Caco-2 (cell line): Measurements from ENCODE around the gene NUP62. TPM values are rescaled to one million over a fixed set of nuclear protein-coding genes. Genes with fewer than 3 reads are reported as not detected.

Source experiments
- BruUV-seq: library from RNA; stranded (reverse); fragments of 400-500 nt; replicated peaks from 2 replicates; lab custom pipeline; 2021; lab: Mats Ljungman, UMichigan
- CTCF ChIA-PET: fragments of 300-600 bp; sonication (Branson Sonifier 250); formaldehyde crosslinking; loops from one replicate; lab custom pipeline; 2022; ENCODE audit warnings: antibody characterized with exemption; lab: Charles Lee
- POLR2A ChIA-PET: fragments of 300-600 bp; sonication (Branson Sonifier 250); formaldehyde crosslinking; loops from one replicate; lab custom pipeline; 2022; ENCODE audit warnings: antibody characterized with exemption; lab: Charles Lee
- DNase-seq, 2 experiments: peaks; one replicate each; pipeline versions ENCODE4 v3.0.0 to v3.0.0-alpha.2; 2020 to 2022
- H3K27me3 ChIP-seq: replicated peaks from 2 replicates; pipeline ENCODE4 v1.6.0; 2011; ENCODE audit warnings: low read length; ENCODE audit not compliant: control insufficient read depth, insufficient read depth
- H3K36me3 ChIP-seq: 2 replicates; pipeline ENCODE4 v1.5.1; 2011; ENCODE audit warnings: low read length; ENCODE audit not compliant: control insufficient read depth, insufficient read depth
- H3K4me1 ChIP-seq: fragments of 250-450 bp; sonication (Bioruptor Pico); 2 replicates; pipeline ENCODE4 v1.5.1; 2020; ENCODE audit warnings: mild to moderate bottlenecking
- H3K4me3 ChIP-seq: 2 replicates; pipeline ENCODE4 v1.5.1; 2011; ENCODE audit warnings: low read depth, mild to moderate bottlenecking, control low read depth, low read length
- H3K9me3 ChIP-seq: fragments of 250-450 bp; sonication (Bioruptor Pico); 2 replicates; pipeline ENCODE4 v1.5.1; 2020; ENCODE audit warnings: mild to moderate bottlenecking, moderate library complexity
- H3K27ac Mint-ChIP-seq: one replicate; pipeline ENCODE4 v1.8.0; 2022; ENCODE audit warnings: mixed read lengths; ENCODE audit not compliant: unreplicated experiment
- H3K27me3 Mint-ChIP-seq: one replicate; pipeline ENCODE4 v1.8.0; 2022; ENCODE audit warnings: mixed read lengths; ENCODE audit not compliant: insufficient read depth, unreplicated experiment
- H3K36me3 Mint-ChIP-seq: one replicate; pipeline ENCODE4 v1.8.0; 2022; ENCODE audit warnings: mild to moderate bottlenecking, mixed read lengths; ENCODE audit not compliant: insufficient read depth, unreplicated experiment
- H3K4me1 Mint-ChIP-seq: one replicate; pipeline ENCODE4 v1.8.0; 2022; ENCODE audit warnings: low read depth, mixed read lengths; ENCODE audit not compliant: unreplicated experiment
- H3K4me3 Mint-ChIP-seq: one replicate; pipeline ENCODE4 v1.8.0; 2022; ENCODE audit warnings: mild to moderate bottlenecking, moderate library complexity, mixed read lengths; ENCODE audit not compliant: unreplicated experiment
- H3K9me3 Mint-ChIP-seq: one replicate; pipeline ENCODE4 v1.8.0; 2022; ENCODE audit warnings: mixed read lengths; ENCODE audit not compliant: unreplicated experiment
- CTCF ChIP-seq, 2 experiments: fragments of 200-600 bp in 1 of 2; IDR thresholded peaks; 1 replicate in 1 of 2; 2 replicates in 1 of 2; pipeline versions ENCODE4 v1.5.1 to v1.8.0; 2011 to 2022; ENCODE audit warnings: antibody characterized with exemption in 1 of 2, control low read depth in 1 of 2, inconsistent platforms in 1 of 2, low read depth in 1 of 2, low read length in 1 of 2, mild to moderate bottlenecking in 1 of 2, moderate library complexity in 1 of 2; ENCODE audit not compliant: insufficient read depth in 1 of 2, severe bottlenecking in 1 of 2, unreplicated experiment in 1 of 2
- intact Hi-C: fragments of 100-400 bp; cut with micrococcal nuclease; formaldehyde crosslinking; loops from one replicate; pipeline ENCODE4 v1.10.0; 2022; ENCODE audit not compliant: unreplicated experiment
- total RNA-seq: library from RNA; stranded (reverse); gene quantifications from 2 replicates; pipeline ENCODE4 v1.2.3, GENCODE V29; 2022

NUP62 gene
- total RNA-seq, 1 experiment from 2014 or later, result 116 TPM

GRCh38 chr19:49937750-49938381 lies 8.6 kb upstream of the NUP62 start:
- H3K4me3 ChIP-seq, result no peak overlapping the region
- ChIA-PET CTCF (interaction anchor here (1.0 kb wide), 1 partner anchor 25 kb away, joined by 4 read pairs; no protein-coding TSS in a partner anchor), POLR2A (no interaction called here)
- H3K36me3 ChIP-seq, result no peaks in the 10 kb centered on the region
- intact Hi-C loops, result loop anchor here (1.0 kb wide), 1 partner anchor 45 kb away; no protein-coding TSS in a partner anchor
- H3K9me3 ChIP-seq, result no peaks in the 10 kb centered on the region
- Mint-ChIP-seq H3K36me3 (peaks cover 14% of the 10 kb centered on the region), H3K4me3 (peak overlapping the region; percentile 34), H3K27me3 (no peaks in the 10 kb centered on the region), H3K9me3 (no peaks in the 10 kb centered on the region), H3K27ac (no peak overlapping the region), H3K4me1 (peaks cover 9% of the 10 kb centered on the region)
- peak; percentile 97 to 98 for TF ChIP-seq CTCF (IDR thresholded peaks at IDR 0.05; ENCODE audit: insufficient read depth in 1 of 2, low read depth in 1 of 2, low read length in 1 of 2, severe bottlenecking in 1 of 2, unreplicated experiment in 1 of 2)
- BruUV-seq, result no TSS peak
- peaks cover 3% of the 10 kb centered on the region; the same call in 1 of the 2 replicates for H3K4me1 ChIP-seq
- DNase-seq, result peak; percentile 74 to 89
- no peaks in the 10 kb centered on the region for H3K27me3 ChIP-seq

GRCh38 chr19:49936549-49936948 lies 7.2 kb upstream of the NUP62 start:
- intact Hi-C loops, result no loop called here
- BruUV-seq, result no TSS peak
- CTCF ChIA-PET, result no interaction called here
- H3K36me3 ChIP-seq, result no peaks in the 10 kb centered on the region
- no peak for TF ChIP-seq CTCF (IDR thresholded peaks at IDR 0.05; ENCODE audit: insufficient read depth in 1 of 2, low read depth in 1 of 2, low read length in 1 of 2, severe bottlenecking in 1 of 2, unreplicated experiment in 1 of 2)
- POLR2A ChIA-PET, result no interaction called here
- no peaks in the 10 kb centered on the region for H3K27me3 ChIP-seq
- Mint-ChIP-seq H3K9me3 (no peaks in the 10 kb centered on the region), H3K36me3 (peaks cover 22% of the 10 kb centered on the region), H3K4me3 (no peak overlapping the region), H3K4me1 (peaks cover 9% of the 10 kb centered on the region), H3K27me3 (no peaks in the 10 kb centered on the region), H3K27ac (no peak overlapping the region)
- no peak for DNase-seq
- no peaks in the 10 kb centered on the region; the same call in 1 of the 2 replicates for H3K4me1 ChIP-seq
- H3K9me3 ChIP-seq, result no peaks in the 10 kb centered on the region
- no peak overlapping the region for H3K4me3 ChIP-seq

- no peak for DNase-seq
- no peaks in the 10 kb centered on the region for H3K27me3 ChIP-seq
- no TSS peak for BruUV-seq
- Mint-ChIP-seq H3K4me1 (peaks cover 17% of the 10 kb centered on the region), H3K4me3 (no peak overlapping the region), H3K27ac (no peak overlapping the region), H3K27me3 (no peaks in the 10 kb centered on the region), H3K36me3 (peaks cover 45% of the 10 kb centered on the region), H3K9me3 (no peaks in the 10 kb centered on the region)
- H3K4me1 ChIP-seq, result no peaks in the 10 kb centered on the region
- no peaks in the 10 kb centered on the region for H3K9me3 ChIP-seq
- intact Hi-C loops, result no loop called here
- no peak for TF ChIP-seq CTCF (IDR thresholded peaks at IDR 0.05; ENCODE audit: insufficient read depth in 1 of 2, low read depth in 1 of 2, low read length in 1 of 2, severe bottlenecking in 1 of 2, unreplicated experiment in 1 of 2)
- H3K4me3 ChIP-seq, result no peak overlapping the region
- POLR2A ChIA-PET, result no interaction called here
- CTCF ChIA-PET, result no interaction called here
- no peaks in the 10 kb centered on the region for H3K36me3 ChIP-seq
Measured at GRCh38 chr19:49933643-49934042, 4.3 kb upstream of the NUP62 start.
